WI38 (cell line): Measurements from ENCODE around the gene HS3ST2.

ENCODE experiments used
- H3K4me3 ChIP-seq: 2 replicates; pipeline ENCODE4 v1.5.1; 2011; ENCODE audit warnings: low read depth, mild to moderate bottlenecking, control low read depth, low read length
- TF ChIP-seq, protein P1 (sequence below): IDR thresholded peaks from 2 replicates; pipeline ENCODE4 v1.5.1; 2012; ENCODE audit warnings: low read depth, mild to moderate bottlenecking, control low read depth, low read length

The HS3ST2 gene

DNA sequence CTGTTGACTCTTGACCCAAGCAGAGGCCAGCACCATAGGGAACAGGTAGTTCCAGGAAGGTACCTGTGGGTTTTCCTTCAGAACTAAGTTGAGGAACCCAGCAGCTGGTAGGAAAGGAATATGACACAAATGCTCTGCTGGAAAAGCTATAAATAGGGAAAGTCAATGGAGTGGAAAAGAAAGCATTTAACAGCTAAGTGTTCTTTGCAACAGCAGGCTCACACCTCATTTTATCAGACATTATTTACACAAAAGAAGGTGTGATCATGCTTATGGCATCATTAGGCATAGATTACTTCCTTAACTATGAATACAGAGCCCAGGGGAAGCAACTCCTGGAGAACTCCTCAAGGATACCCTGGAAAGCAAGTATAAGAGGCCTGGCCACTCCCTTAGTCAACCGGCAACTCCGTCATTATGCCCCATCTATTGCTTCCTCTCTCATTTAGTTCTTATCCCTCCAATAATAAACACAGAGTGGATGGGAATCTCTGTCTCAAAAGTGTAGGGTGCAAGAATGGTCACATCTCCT, 128.1 kb downstream of the HS3ST2 start:
- TF ChIP-seq, protein P1, sequence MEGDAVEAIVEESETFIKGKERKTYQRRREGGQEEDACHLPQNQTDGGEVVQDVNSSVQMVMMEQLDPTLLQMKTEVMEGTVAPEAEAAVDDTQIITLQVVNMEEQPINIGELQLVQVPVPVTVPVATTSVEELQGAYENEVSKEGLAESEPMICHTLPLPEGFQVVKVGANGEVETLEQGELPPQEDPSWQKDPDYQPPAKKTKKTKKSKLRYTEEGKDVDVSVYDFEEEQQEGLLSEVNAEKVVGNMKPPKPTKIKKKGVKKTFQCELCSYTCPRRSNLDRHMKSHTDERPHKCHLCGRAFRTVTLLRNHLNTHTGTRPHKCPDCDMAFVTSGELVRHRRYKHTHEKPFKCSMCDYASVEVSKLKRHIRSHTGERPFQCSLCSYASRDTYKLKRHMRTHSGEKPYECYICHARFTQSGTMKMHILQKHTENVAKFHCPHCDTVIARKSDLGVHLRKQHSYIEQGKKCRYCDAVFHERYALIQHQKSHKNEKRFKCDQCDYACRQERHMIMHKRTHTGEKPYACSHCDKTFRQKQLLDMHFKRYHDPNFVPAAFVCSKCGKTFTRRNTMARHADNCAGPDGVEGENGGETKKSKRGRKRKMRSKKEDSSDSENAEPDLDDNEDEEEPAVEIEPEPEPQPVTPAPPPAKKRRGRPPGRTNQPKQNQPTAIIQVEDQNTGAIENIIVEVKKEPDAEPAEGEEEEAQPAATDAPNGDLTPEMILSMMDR = no peak
- no peak overlapping the region for H3K4me3 ChIP-seq

DNA sequence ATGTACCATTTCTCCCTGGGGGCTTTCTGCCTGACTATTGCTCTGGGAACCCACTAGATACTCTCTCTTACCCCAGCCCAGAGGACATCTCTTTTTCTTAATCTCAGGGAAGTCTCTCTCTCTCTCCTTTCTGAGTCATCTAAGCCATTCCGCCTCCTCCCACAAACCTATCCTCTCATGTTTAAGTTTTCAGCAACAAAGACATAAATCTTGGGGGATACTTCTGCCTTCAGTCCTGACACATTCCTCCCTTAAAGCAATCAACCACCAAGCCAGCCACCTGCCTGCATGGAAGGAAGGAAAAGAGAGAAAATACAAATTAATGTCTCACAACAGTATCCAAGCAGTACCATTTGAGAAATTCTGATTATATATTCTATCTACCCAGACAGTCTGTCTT, 128.8 kb downstream of the HS3ST2 start:
- TF ChIP-seq, protein P1 = no peak
- no peak overlapping the region for H3K4me3 ChIP-seq

DNA sequence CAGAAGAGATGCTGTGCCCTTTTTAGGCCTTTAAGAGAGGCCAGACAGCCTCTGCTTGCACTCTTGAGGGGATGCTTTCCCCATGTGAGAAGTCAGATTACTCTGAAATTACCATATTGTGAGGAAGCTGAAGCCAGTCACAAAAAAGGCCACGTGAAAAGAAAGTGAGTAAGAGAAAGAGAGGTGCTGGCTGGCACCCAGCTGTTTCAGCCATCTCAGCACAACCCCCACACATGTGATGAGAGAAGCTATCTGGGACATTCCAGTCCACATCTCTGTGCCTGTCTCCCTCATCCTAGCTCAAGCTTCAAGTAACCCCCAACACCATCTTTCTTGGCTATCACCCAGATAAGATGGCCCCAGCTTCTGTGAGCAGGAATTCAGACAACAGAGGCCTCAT, 131.4 kb downstream of the HS3ST2 start:
- TF ChIP-seq, protein P1 = no peak

DNA sequence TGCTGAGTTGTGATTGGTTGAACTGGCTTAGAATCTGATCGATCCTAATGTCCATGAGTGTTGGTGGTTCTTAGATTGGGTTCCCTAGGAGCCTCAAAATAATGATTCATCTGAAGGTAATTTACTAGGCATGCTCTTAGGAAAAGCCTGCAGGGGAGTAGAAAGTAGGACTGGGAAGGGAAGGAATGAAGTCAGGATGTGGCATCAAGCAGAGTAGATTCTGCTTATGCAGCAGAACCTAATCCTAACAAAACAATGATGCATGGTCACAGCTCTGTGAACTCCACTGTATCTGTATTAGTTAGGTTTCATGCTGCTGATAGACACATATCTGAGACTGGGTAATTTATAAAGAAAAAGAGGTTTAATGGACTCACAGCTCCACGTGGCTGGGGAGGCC, 132.5 kb downstream of the HS3ST2 start:
- H3K4me3 ChIP-seq = no peak overlapping the region
- TF ChIP-seq, protein P1 = no peak

More for the DNA sequence above, 131.4 kb downstream of the HS3ST2 start:
- H3K4me3 ChIP-seq = no peak overlapping the region

DNA sequence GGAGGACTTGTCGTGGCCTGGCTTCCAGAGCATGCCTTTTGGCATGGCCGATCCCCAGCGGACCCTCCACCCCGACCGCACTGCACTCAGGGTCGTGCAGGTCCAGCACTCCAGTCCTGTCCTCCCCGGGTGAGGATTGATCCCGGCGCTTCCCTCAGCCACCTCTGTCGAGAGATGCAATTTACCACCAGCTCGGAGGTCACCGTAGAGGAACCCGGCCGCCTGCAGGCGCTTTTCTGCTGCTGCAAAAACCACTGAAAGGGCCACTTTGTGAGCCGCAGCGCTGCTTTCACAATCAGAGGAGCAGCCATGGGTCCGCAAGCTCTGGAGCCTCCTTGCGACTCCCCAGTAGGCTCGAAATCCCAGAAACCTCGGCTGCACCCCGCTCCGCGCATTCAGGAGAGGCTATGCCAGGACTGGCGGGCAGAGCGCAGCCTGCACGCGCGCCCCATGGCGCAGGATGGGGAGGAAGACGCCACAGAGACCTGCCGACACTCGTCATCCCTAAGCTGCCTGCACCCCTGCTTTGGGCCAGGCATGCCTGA, 134.2 kb downstream of the HS3ST2 start:
- TF ChIP-seq, protein P1 = no peak
- 0 out of 2 replicates have a peak overlapping the region, but pooled peaks have one; percentile 20 for H3K4me3 ChIP-seq

DNA sequence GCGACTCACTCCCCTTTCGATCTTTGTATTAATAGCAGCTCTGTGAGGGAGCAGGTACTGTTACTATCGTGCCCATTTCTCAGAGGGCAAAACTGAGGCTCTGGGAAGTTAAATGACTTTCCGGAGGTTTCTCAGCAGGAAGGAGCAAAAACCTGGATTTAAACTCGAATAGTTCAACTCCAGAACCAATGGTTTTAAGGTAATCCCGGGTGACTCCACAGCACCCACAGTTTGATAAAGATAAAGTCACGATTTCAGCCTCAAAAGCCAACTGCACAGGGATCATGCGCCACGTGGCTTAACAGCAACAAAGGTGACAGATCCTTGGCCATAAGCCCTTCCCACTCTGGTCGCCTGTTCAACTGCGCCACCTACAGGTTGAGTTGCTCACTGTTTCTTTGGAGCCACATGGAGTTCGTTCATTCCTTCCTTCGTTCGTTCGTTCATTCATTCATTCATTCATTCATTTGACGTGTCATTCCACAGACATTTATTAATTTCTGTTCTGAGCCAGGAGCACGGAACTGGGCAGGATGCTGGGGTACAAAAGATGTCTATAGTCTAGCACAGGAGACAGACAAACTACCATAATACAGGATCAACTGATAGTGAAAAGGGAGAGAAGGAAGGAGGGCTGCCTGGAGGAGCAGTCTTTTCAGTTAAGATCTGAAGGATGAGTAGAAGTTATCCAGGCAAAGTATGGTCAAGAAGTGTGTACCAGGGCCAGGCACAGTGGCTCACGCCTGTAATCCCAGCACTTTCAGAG, 134.8 kb downstream of the HS3ST2 start:
- H3K4me3 ChIP-seq = 0 out of 2 replicates have a peak overlapping the region, but pooled peaks have one; percentile 20
- TF ChIP-seq, protein P1 = peak; percentile 59

DNA sequence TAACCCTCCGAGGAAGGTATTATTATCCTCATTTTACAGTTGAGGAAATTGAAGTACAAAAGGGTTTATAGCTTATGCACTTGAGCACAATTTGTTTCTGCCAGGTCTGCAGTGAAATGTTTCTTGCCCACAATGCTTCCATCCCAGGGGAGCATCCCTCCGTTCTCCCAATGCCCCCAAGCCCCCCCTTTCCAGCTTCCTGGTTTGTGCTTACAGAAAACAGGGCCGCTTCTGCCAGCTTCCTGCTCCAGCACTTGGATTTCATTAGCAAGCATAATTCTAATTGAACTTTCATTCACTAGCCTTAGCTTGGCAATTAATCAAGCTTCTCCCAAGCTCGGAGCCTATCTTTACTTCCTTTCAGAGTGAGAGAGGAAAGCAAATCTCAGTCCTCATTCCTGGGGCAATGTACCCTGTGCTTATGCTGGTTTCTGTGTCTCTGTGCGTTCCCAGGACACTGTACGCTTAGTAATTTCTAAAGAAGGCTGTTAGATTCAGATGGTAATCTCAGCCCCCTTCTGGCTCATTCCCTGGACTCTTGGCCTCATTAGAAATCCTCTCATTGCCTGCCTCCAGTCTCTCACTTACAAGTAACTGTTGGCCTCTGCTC, 141.6 kb downstream of the HS3ST2 start:
- TF ChIP-seq, protein P1 = no peak

More for the DNA sequence above, 141.6 kb downstream of the HS3ST2 start:
- H3K4me3 ChIP-seq = no peak overlapping the region
